ENCODE data around the gene DDX42. TPM values are rescaled to one million over a fixed set of nuclear protein-coding genes. Genes with fewer than 3 reads are reported as not detected.
A peak's percentile ranks its signal among the peaks of the same experiment; 100 is the strongest.
"Not testable (repeated sequence)": the region's sequence is repeated elsewhere in the genome, so short reads cannot be mapped to it uniquely, and the experiment has no call there.

The DDX42 gene
- total RNA-seq, 1 donor from 2014 or later: 125 TPM

DNA sequence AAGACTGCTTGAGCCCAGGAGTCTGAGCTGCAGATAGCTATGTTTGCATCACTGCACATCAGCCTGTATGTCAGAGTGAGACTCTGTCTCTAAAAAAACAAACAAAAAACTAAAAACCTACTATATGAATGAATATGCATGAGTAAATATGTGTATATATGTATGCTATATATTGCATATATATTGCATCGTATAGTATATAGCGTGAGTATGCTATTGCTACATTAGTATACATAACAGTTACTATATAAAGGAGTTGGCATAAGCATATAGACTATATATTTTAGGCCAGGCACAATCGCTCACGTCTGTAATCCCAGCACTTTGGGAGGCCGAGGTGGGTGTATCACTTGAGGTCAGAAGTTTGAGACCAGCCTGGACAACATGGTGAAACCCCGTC lies 16.1 kb downstream of the DDX42 start:
- no peak for FAIRE-seq
- no peak overlapping the region for H3K4me3 ChIP-seq (ENCODE audit: insufficient read depth, low read depth, low read length)
- no peak overlapping the region for H3K4me2 ChIP-seq (ENCODE audit: low read length)
- no peak overlapping the region for H3K4me3 Mint-ChIP-seq (ENCODE audit: unreplicated experiment)
- H2AFZ ChIP-seq (ENCODE audit: low read depth, low read length): no peak overlapping the region
- H3K27ac Mint-ChIP-seq (ENCODE audit: unreplicated experiment): no peak overlapping the region
- no peaks in the 10 kb centered on the region for H3K27me3 ChIP-seq (ENCODE audit: insufficient read depth, low read length)
- no peaks in the 10 kb centered on the region for H3K27me3 Mint-ChIP-seq (ENCODE audit: low read depth, unreplicated experiment)
- H3K4me1 Mint-ChIP-seq (ENCODE audit: low read depth, unreplicated experiment): peaks cover 9% of the 10 kb centered on the region
- no peaks in the 10 kb centered on the region for H3K9me3 ChIP-seq (ENCODE audit: insufficient read depth, low read depth, low read length)
- H3K79me2 ChIP-seq (ENCODE audit: insufficient read depth, low read length): peaks cover 94% of the 10 kb centered on the region
- no peak overlapping the region for H3K27ac ChIP-seq (ENCODE audit: low read depth, low read length)
- peaks cover 14% of the 10 kb centered on the region for H3K36me3 Mint-ChIP-seq (ENCODE audit: low read depth, unreplicated experiment)
- TF ChIP-seq, protein P1, sequence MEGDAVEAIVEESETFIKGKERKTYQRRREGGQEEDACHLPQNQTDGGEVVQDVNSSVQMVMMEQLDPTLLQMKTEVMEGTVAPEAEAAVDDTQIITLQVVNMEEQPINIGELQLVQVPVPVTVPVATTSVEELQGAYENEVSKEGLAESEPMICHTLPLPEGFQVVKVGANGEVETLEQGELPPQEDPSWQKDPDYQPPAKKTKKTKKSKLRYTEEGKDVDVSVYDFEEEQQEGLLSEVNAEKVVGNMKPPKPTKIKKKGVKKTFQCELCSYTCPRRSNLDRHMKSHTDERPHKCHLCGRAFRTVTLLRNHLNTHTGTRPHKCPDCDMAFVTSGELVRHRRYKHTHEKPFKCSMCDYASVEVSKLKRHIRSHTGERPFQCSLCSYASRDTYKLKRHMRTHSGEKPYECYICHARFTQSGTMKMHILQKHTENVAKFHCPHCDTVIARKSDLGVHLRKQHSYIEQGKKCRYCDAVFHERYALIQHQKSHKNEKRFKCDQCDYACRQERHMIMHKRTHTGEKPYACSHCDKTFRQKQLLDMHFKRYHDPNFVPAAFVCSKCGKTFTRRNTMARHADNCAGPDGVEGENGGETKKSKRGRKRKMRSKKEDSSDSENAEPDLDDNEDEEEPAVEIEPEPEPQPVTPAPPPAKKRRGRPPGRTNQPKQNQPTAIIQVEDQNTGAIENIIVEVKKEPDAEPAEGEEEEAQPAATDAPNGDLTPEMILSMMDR (IDR thresholded peaks at IDR 0.05; ENCODE audit: insufficient read depth, low read depth, low read length): no peak
- no peak for TF ChIP-seq EZH2 (IDR thresholded peaks at IDR 0.05; ENCODE audit: insufficient read depth, low read length)
- peaks cover 53% of the 10 kb centered on the region for H3K36me3 ChIP-seq (ENCODE audit: insufficient read depth, low read length)
- peaks cover 76% of the 10 kb centered on the region for H4K20me1 ChIP-seq (ENCODE audit: insufficient read depth, low read length)
- H3K9ac ChIP-seq (ENCODE audit: low read length): no peak overlapping the region
- no peaks in the 10 kb centered on the region for H3K9me3 Mint-ChIP-seq (ENCODE audit: unreplicated experiment)
- DNase-seq (ENCODE audit: low read depth): no peak
- H3K4me1 ChIP-seq (ENCODE audit: insufficient read depth, low read length): peaks cover 9% of the 10 kb centered on the region

DNA sequence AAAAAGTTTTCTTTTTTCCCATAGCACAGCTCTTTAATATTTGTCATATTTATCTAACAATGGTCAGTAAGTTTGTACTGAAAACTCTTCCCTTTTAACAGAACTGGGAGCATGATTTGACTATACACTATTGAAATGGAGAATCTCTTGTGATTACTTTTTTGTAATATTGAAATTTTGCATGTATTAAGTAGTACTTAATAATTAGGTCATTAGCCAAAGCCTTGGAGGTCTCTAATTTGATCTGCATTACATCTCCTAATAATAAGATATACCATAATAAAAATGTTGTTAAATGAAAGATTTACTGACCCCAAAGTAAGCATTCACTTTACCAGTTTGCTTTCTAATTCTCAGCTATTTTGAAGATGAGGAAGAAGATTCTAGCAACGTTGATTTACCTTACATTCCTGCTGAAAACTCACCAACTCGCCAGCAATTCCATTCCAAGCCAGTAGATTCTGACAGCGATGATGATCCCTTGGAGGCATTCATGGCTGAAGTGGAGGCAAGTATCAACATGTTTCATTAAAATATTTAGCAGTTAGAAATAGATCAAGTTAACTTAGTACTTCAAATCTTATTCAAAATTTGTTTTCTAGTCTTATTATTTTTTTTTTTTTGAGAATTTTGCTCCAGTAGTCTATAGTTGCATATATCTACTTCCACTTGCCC lies 18.2 kb downstream of the DDX42 start:
- no peak for DNase-seq (ENCODE audit: low read depth)
- Histone ChIP-seq H3K27ac (ENCODE audit: low read depth, low read length) (no peak overlapping the region), H2AFZ (ENCODE audit: low read depth, low read length) (no peak overlapping the region), H3K27me3 (ENCODE audit: insufficient read depth, low read length) (no peaks in the 10 kb centered on the region), H3K9ac (ENCODE audit: low read length) (no peak overlapping the region), H3K9me3 (ENCODE audit: insufficient read depth, low read depth, low read length) (no peaks in the 10 kb centered on the region), H3K4me3 (ENCODE audit: insufficient read depth, low read depth, low read length) (no peak overlapping the region), H3K79me2 (ENCODE audit: insufficient read depth, low read length) (peaks cover 84% of the 10 kb centered on the region), H3K4me2 (ENCODE audit: low read length) (no peak overlapping the region), H3K4me1 (ENCODE audit: insufficient read depth, low read length) (no peaks in the 10 kb centered on the region), H3K36me3 (ENCODE audit: insufficient read depth, low read length) (peaks cover 63% of the 10 kb centered on the region), H4K20me1 (ENCODE audit: insufficient read depth, low read length) (peaks cover 64% of the 10 kb centered on the region)
- H3K9me3 Mint-ChIP-seq (ENCODE audit: unreplicated experiment): no peaks in the 10 kb centered on the region
- H3K4me3 Mint-ChIP-seq (ENCODE audit: unreplicated experiment): no peak overlapping the region
- peak overlapping the region; percentile 6 for H3K27ac Mint-ChIP-seq (ENCODE audit: unreplicated experiment)
- no peaks in the 10 kb centered on the region for H3K4me1 Mint-ChIP-seq (ENCODE audit: low read depth, unreplicated experiment)
- FAIRE-seq: no peak
- peaks cover 15% of the 10 kb centered on the region for H3K36me3 Mint-ChIP-seq (ENCODE audit: low read depth, unreplicated experiment)
- TF ChIP-seq EZH2 (IDR thresholded peaks at IDR 0.05; ENCODE audit: insufficient read depth, low read length): no peak
- TF ChIP-seq, protein P1 (IDR thresholded peaks at IDR 0.05; ENCODE audit: insufficient read depth, low read depth, low read length): no peak
- H3K27me3 Mint-ChIP-seq (ENCODE audit: low read depth, unreplicated experiment): no peaks in the 10 kb centered on the region

DNA sequence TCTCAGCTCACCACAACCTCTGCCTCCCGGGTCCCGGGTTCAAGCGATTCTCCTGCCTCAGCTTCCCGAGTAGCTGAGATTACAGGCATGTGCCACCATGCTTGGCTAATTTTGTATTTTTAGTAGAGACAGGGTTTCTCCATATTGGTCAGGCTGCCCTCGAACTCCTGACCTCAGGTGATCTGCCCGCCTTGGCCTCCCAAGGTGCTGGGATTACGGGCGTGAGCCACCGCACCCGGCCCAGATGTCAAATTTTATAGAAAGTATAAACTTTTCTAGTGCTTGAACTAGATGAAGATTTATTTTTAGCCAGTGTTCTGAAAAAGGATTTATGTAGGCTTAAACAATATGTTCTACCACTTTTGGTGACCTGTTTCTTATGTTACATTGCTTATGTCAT lies 22.4 kb downstream of the DDX42 start:
- not testable (repeated sequence) for H3K4me1 Mint-ChIP-seq (ENCODE audit: low read depth, unreplicated experiment); H3K4me3 ChIP-seq (ENCODE audit: insufficient read depth, low read depth, low read length); H2AFZ ChIP-seq (ENCODE audit: low read depth, low read length); DNase-seq (ENCODE audit: low read depth); FAIRE-seq; H3K27me3 Mint-ChIP-seq (ENCODE audit: low read depth, unreplicated experiment); H3K36me3 Mint-ChIP-seq (ENCODE audit: low read depth, unreplicated experiment); H3K9me3 Mint-ChIP-seq (ENCODE audit: unreplicated experiment); H3K4me1 ChIP-seq (ENCODE audit: insufficient read depth, low read length); H3K9me3 ChIP-seq (ENCODE audit: insufficient read depth, low read depth, low read length); H3K27me3 ChIP-seq (ENCODE audit: insufficient read depth, low read length); H3K27ac Mint-ChIP-seq (ENCODE audit: unreplicated experiment); H3K4me3 Mint-ChIP-seq (ENCODE audit: unreplicated experiment); H3K4me2 ChIP-seq (ENCODE audit: low read length); H3K9ac ChIP-seq (ENCODE audit: low read length); H3K27ac ChIP-seq (ENCODE audit: low read depth, low read length)
- Histone ChIP-seq H3K36me3 (ENCODE audit: insufficient read depth, low read length) (peaks cover 72% of the 10 kb centered on the region), H4K20me1 (ENCODE audit: insufficient read depth, low read length) (peaks cover 38% of the 10 kb centered on the region), H3K79me2 (ENCODE audit: insufficient read depth, low read length) (peaks cover 62% of the 10 kb centered on the region)
